GM19099 (cell line): ENCODE measurements around the gene MAP2K5.

Experiments used
- POLR2A ChIP-seq: IDR thresholded peaks from 3 replicates; pipeline ENCODE4 v1.6.1; 2011; ENCODE audit warnings: low read depth; ENCODE audit not compliant: insufficient read length; ENCODE audit errors: extremely low read depth

MAP2K5 gene

DNA sequence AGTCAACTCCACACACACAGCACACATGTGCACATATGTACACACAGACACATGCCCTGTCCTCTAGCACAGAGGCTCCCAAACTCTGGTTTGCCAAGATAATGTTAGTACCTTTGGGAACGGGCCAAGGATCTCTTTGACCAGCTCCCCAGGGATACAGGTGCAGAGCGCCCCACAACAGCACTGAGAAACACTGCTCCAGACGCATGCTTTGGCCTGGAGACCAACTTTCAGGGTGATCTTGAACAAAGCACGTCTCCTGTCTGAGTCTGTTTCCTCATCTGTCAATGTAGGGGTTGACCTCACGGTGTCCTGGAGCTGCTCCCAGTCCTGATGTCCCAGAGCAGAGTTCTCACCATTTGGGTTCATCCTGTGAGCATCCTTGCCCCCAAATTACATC is 266.9 kb downstream of the MAP2K5 start:
- TF ChIP-seq POLR2A = no peak

DNA sequence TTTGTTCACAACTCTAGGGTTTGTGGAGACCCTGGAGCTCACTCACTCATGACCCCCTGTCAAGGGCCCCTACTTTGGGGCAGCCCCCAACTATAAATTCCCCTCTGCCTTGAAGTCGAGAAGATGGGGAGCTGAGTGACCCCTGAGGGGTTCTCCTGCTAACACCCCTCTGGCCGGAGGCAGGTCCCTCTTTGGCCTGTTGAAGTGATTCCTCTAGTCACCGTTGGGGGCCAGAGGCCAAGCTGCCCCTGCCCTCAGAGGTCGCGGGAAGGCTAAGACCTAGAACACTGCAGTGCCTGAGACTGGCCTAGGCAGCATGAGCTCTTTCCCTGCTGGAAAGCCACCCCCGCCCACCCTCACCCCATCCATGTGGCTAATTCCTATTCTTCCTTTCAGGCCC is 267.4 kb downstream of the MAP2K5 start:
- no peak for TF ChIP-seq POLR2A

DNA sequence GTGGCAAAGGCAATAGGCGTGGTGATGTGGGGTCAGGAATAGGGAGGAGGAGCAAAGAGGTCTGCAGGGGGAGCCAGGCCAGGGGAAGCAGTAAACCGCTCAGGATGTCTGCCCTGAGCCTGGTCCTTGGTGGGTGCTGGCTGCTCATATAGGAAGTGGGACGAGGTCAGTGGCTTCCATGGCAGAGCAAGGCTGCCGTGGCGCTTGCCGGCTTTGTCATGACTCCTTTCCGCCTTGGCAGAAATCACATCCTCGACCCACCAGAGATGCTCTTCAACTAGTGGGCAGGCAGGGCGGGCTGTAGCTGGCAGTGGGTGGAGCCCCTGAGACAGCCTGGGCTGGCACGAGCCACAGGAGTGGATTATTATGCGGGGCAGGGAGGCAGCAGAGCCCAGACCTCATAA is 269.7 kb downstream of the MAP2K5 start:
- no peak for TF ChIP-seq POLR2A

DNA sequence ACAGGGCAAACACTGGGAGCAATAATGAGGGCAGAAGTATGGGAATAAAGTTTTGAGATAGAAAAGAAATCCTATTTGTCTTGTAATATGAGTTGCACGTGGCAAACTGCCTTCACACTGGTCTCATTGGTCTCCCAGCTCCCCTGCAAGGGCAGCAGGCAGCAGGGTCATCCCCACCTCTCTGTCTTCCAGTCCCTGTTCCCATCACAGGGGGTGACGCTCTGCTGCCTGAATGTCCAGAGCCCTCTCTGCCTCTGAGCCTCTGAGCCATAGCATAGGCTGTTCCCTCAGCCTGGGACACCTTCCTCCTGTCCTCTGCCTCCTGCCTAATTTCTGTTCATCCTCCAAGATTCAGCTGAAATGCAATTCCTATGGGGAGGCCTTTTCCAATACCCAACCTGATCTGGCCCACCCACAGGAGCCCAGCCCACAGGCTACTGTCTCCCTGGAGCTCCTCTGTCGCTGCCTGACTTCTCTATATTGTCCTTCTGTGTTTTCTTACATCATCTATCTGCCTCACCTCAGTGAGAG is 270.7 kb downstream of the MAP2K5 start:
- TF ChIP-seq POLR2A = no peak

DNA sequence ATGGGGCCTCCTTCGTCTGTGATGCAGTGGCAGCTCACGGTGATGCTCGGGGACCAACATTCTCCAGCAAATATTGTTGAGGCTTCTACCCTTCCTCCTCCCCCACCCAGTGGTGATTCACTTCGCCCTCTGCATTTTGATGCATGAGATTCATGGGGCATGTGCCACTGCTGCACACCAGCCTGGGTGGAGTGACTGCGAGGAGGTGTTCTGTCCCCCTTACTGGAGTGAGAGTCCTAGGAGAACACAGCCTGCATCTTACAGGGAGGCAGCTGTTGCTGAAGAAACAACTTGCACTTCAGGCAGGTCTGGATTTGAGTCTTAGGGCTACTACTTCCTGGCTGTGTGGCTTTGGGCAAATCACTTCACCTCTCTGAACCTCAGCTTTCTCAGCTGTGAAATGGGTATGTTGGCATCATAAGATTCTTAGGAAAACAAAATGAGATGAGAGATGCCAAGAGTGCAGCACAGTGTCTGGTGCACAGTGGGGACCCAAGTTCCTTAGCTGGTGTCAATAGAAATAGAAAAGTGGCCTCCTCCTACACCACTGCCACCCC is 272.6 kb downstream of the MAP2K5 start:
- no peak for TF ChIP-seq POLR2A

DNA sequence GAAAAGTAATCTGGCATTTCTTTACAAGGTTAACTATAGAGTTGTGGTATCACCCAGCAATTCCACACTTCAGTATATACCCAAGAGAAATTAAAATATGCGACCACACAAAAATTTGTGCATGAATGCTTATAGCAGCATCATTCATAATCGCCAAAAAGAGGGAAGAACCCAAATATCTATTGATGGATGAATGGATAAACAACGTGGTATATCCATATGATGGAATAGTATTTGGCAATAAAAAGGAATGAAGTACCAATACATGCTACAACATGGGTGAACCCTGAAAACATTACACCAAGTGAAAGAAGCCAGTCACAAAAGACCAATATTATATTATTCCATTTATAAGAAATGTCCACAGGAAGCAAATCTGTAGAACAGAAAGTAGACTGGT is 274.2 kb downstream of the MAP2K5 start:
- TF ChIP-seq POLR2A = no peak

DNA sequence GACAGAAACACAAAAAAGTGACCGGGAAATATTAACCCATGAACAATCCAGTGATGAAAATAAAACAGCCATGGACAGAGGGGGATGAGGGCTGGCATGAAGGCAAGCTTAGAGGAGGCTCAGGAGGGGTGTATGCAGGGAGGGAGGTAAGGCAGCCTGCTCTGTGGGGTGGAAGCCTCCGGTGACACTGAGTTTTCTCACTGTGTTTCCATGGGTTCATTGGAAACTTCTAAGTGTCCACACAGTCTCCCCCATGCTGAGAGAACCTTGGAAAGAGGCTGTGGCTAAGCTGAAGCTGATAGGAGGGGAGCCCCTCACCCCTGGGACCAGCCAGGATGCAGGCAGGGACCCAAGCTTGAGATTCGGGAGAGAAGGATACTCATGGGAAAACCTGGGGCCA is 276.0 kb downstream of the MAP2K5 start:
- TF ChIP-seq POLR2A = no peak

DNA sequence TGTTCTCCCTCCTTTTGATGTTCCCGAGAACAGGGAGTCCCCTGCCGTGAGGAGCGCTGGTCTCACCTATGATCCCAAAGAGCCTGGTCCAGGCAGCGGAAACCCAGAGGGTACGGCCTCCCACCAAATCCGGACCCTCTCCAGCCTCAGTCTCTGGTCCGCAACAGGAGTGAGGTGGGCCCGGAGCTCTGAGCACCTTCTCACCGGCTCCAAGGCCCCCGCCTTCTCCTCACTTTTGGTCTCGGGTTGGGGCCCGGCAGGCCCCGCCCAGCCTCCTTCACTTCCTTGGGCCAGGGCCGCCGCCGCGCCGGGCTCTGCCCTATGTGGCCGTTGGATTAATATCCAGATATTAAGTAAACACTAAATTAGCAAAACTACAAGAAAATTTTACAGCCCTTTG is 277.1 kb downstream of the MAP2K5 start:
- no peak for TF ChIP-seq POLR2A

DNA sequence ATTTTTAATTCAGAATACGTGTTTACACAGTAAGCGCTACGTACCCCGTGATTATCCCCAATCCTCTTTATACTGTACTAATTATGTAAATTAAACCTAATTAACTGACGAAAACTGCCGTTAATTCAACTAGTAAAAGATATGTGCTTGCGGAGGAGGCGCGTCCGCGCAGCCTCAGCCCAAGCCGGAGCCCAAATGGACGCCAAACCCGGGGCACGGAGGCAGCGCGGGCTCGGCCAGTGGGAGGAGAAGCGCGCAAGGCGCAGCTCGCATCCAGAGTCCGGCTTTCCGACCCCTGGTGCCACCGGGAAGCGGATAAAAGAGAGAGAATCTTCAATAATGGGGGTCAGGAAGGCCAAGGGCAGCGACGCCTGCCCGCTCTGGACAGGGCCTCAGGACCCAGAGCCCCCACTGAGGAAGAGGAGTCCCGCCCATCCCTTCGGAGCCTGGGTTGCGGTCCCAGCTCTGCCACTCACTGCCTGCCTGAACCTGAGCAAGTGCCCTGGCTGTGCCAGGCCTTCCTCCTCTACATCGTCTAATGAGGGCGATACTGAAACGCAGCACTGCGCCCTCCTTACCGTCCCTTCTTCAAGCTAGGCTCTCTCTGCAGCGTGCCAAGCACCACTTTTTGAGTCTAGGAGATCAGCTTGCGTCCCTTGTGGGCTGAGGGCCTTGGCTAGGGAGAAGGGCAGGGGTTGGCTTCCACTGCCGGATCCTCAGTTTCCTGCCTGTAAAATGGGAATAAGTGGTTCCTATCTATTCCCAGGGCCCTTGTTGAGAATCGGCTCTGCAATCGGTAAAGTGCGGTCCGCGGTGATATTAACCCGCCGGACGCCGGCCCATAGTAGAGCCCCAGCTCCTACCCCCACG is 277.9 kb downstream of the MAP2K5 start:
- TF ChIP-seq POLR2A = no peak

DNA sequence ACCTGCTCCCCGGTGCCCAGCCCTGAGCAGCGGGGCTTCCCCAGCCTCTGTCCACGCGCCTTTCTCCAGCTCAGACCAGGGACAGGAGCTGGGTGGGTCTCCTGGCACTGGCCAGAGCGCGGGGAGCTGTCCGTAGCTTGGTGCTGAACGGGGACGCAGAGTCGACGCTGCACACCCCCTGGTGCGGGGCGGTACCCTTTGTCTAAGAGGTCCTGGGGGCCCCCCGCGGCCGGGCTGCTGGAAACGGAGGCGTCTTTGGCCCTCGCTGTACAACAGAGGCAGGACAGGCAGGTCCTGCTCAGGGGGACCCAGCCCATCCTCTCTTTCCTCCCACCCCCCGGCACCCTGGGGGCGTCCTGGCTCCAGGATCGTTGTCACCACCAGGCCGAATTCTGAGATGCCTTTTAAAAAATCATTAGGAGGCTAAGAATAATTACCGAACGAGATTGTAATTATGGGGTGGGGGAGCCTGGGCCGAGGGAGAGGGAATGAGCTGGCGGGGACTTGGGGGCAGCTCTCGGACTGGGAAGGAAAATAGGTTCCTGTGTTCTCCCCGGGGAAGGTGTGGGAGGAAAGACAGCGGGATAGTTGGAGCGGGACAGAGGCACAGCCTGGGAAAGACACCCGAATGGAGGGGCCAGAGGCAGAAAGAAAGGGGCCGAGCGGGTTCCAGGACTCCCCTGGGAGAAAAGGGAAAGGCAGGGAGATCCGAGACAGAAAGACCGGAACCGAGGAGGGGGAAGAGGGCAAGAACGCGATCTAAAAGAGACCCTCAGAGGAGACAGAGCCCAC is 278.7 kb downstream of the MAP2K5 start:
- no peak for TF ChIP-seq POLR2A

DNA sequence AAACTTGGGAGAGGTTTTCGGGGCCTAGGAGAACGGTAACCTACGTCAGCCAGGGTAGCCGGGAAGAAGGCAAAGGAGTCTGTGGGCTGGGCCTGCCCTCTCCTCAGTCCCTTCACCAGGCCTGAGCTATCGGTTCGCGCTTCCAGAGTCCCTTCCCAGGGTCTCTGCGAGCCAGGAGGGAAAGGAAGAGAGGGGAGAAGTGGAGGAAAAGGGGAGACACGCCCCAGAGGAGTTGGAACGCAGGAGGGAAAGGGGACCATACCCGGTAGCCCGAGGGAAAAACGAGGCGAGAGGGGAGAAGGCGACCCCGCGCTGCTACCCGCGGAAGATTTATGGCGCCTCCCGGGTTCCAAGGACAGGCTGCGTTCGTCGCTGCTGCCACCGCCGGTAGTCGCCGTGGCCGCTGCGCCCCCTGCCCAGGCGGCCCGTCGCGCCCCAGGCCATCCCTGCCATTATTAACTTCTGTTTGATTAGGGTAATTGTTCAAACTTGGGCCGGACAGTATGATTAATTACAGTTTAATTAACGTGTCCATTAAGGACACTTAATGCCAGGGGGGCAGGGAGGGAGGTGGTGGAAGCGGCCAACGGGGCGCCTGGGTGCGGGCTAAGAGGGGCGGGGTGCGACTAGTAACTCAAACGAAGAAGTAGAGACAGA is 279.4 kb downstream of the MAP2K5 start:
- TF ChIP-seq POLR2A = no peak

DNA sequence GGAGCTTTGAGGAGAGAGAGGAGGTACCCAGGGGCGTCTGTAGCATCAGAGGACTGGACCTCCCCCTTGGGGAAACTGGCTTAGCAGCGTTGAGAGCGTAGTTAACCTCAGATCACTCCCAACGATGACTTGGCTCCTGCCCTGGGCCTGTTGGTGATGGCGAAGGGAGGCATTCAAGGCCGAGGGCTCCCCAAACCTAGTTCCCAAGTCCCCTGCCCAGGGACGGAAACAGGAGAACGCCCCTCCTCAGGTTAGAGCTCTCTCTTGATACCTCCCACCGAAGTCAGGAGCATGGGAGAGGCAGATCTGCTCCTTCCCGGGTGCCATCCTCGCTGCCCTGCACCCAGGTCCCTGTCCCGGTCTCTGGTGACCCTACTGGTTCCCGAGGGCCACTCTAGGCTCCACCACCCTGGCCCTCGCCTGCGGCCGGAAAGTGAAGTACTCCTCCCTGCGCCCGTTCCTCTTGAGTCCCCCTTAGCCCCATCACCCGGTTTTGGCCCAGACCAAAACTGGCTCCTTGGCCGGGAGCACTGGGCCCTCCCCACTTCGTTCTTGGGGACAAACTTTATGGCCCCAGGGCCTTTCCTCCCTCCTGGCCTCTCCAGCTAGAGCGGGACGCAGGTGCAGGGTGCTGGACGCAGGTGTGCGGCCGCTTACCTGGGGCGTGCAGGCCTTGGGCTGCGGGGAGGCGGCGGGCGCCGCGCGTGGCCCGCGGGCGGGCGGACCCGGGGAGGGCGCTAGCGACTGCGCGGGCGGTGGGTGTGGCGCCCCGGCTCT is 280.2 kb downstream of the MAP2K5 start:
- TF ChIP-seq POLR2A = no peak

DNA sequence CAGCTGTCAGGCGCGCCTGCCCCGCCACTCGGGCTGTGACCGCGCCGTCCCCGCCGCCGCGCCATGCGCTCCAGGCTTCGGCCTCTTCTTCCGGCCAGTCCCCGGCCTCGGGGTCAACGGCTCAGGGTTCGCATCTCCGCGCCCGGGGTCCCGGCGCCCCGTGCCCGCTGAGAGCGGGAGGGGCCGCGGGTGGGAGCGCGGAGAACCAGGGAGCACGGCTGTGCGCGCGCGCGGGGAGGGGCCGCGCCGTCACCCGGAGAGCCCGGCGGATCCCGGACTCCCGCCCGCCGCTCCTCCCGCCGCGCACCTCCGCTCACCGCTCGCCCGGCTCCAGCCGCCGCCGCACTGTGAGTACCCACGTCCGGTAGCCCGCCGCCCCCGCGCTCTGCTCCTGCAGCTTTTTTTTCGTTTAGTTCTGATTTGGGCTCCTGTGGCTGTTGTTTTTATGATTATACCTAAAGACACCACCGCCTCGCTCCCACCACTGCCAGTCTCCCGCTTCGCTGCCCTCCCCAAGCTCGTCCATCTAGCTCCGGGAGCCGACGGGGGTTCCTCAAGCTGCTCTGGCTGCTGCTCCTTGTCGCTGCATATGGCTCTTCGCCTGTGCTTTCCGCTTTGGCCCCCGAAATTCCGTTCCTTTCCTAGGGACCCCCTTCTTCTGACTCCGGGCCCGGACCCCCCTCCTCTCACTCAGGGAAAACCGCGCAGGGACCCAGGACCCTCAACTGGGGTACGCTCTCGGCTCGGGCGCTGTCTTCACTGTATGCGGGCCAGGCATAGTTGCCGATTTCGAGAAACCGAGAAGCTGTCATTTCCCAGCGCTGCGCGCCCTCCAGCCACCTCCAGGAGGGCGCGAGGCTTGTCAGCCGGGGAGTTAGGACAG is 281.1 kb downstream of the MAP2K5 start:
- TF ChIP-seq POLR2A = no peak
